Nephron (organoid): ENCODE measurements around the gene SLC7A10.

Experiments used
- H3K27ac Mint-ChIP-seq, 3 experiments: 2 replicates each; pipeline ENCODE4 v1.8.0; 2020; ENCODE audit warnings: mixed read lengths in 3 of 3, mild to moderate bottlenecking in 2 of 3, moderate library complexity in 1 of 3
- H3K27me3 Mint-ChIP-seq: 2 replicates; pipeline ENCODE4 v1.8.0; 2021; ENCODE audit warnings: low read depth, mild to moderate bottlenecking, moderate library complexity, mixed read lengths
- H3K36me3 Mint-ChIP-seq: 2 replicates; pipeline ENCODE4 v1.8.0; 2020; ENCODE audit warnings: low read depth, mixed read lengths
- H3K4me1 Mint-ChIP-seq: 2 replicates; pipeline ENCODE4 v1.8.0; 2020; ENCODE audit warnings: mixed read lengths
- H3K4me3 Mint-ChIP-seq, 3 experiments: 2 replicates each; pipeline ENCODE4 v1.8.0; 2020; ENCODE audit warnings: mild to moderate bottlenecking in 3 of 3, mixed read lengths in 3 of 3, moderate library complexity in 2 of 3
- H3K9me3 Mint-ChIP-seq: 2 replicates; pipeline ENCODE4 v1.8.0; 2020; ENCODE audit warnings: mixed read lengths
- TF ChIP-seq, protein P1 (sequence below), 3 experiments: fragments of 200-600 bp; sonication (generic); IDR thresholded peaks; one replicate each; pipeline ENCODE4 v1.5.0; 2021; ENCODE audit warnings: antibody characterized with exemption in 3 of 3; ENCODE audit not compliant: unreplicated experiment in 3 of 3

Gene SLC7A10

DNA sequence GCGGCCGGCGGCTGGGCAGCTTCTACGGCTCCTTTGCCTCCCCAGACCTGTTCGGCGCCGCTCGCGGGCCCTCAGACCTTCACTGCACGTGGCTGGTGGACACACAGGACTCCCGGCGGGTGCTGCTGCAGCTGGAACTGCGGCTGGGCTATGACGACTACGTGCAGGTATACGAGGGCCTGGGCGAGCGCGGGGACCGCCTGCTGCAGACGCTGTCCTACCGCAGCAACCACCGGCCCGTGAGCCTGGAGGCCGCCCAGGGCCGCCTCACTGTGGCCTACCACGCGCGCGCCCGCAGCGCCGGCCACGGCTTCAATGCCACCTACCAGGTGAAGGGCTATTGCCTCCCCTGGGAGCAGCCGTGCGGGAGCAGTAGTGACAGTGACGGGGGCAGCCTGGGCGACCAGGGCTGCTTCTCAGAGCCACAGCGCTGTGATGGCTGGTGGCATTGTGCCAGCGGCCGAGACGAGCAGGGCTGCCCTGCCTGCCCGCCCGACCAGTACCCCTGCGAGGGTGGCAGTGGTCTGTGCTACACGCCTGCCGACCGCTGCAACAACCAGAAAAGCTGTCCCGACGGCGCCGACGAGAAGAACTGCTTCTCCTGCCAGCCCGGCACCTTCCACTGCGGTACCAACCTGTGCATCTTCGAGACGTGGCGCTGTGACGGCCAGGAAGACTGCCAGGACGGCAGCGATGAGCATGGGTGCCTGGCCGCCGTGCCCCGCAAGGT lies 20.0 kb downstream of the SLC7A10 start:
- H3K27ac Mint-ChIP-seq = no peak overlapping the region
- H3K4me1 Mint-ChIP-seq = no peaks in the 10 kb centered on the region
- no peaks in the 10 kb centered on the region for H3K27me3 Mint-ChIP-seq
- TF ChIP-seq, protein P1, sequence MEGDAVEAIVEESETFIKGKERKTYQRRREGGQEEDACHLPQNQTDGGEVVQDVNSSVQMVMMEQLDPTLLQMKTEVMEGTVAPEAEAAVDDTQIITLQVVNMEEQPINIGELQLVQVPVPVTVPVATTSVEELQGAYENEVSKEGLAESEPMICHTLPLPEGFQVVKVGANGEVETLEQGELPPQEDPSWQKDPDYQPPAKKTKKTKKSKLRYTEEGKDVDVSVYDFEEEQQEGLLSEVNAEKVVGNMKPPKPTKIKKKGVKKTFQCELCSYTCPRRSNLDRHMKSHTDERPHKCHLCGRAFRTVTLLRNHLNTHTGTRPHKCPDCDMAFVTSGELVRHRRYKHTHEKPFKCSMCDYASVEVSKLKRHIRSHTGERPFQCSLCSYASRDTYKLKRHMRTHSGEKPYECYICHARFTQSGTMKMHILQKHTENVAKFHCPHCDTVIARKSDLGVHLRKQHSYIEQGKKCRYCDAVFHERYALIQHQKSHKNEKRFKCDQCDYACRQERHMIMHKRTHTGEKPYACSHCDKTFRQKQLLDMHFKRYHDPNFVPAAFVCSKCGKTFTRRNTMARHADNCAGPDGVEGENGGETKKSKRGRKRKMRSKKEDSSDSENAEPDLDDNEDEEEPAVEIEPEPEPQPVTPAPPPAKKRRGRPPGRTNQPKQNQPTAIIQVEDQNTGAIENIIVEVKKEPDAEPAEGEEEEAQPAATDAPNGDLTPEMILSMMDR (IDR thresholded peaks at IDR 0.05; ENCODE audit: unreplicated experiment in 3 of 3) = no peak
- H3K36me3 Mint-ChIP-seq = peaks cover 6% of the 10 kb centered on the region
- H3K4me3 Mint-ChIP-seq = no peak overlapping the region
- H3K9me3 Mint-ChIP-seq = no peaks in the 10 kb centered on the region

DNA sequence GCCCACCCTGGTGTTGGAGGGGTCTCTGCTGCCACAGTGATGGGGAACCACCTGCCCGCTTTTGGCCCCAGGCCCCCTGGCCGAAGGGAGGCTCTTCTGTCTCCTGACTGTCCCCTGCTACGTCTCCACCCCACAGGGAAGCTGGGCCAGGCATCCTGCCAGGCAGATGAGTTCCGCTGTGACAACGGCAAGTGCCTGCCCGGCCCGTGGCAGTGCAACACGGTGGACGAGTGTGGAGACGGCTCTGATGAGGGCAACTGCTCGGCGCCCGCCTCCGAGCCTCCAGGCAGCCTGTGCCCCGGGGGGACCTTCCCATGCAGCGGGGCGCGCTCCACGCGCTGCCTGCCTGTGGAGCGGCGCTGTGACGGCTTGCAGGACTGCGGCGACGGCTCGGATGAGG lies 20.5 kb downstream of the SLC7A10 start:
- H3K4me1 Mint-ChIP-seq = no peaks in the 10 kb centered on the region
- no peaks in the 10 kb centered on the region for H3K9me3 Mint-ChIP-seq
- H3K27ac Mint-ChIP-seq = no peak overlapping the region
- H3K27me3 Mint-ChIP-seq = no peaks in the 10 kb centered on the region
- no peak overlapping the region for H3K4me3 Mint-ChIP-seq
- H3K36me3 Mint-ChIP-seq = peaks cover 6% of the 10 kb centered on the region
- TF ChIP-seq, protein P1 (IDR thresholded peaks at IDR 0.05; ENCODE audit: unreplicated experiment in 3 of 3) = no peak

DNA sequence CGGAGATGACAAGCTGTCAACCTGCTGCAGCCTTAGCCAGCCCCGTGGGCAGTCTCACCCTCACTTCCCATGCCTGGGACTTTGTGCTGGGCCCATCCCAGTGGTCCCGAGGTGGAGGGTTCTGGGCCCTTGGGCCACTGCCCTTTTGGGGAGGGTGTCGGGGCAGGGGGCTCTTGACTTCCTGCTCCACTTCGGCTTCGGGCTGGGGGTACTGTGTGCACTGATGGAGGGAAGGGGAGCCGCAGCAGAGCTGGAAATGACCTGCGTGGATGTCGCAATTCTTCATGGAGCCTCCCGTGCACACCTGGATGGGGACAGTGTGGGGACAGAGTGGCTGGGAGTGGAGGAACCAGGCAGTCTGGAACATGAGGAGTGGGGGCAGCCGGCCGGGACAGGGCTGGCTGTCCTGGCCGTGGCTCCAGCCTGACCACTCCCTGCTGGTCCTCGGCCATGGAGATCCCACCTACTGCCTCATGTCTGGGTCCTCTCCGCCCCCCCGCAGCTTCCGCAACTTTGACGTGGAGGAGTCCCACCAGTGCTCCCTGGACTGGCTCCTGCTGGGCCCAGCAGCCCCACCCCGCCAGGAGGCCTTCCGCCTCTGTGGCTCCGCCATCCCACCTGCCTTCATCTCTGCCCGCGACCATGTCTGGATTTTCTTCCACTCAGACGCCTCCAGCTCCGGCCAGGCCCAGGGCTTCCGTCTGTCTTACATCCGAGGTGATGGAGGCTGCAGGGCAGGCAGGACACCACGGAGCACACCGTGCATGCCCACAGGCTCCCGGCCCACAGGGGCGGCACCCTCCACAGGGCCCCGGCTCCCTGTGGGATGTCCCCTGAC lies 21.3 kb downstream of the SLC7A10 start:
- Mint-ChIP-seq H3K9me3 (no peaks in the 10 kb centered on the region), H3K4me1 (no peaks in the 10 kb centered on the region), H3K4me3 (no peak overlapping the region), H3K27me3 (no peaks in the 10 kb centered on the region), H3K36me3 (peaks cover 6% of the 10 kb centered on the region), H3K27ac (no peak overlapping the region)
- TF ChIP-seq, protein P1 (IDR thresholded peaks at IDR 0.05; ENCODE audit: unreplicated experiment in 3 of 3) = no peak

DNA sequence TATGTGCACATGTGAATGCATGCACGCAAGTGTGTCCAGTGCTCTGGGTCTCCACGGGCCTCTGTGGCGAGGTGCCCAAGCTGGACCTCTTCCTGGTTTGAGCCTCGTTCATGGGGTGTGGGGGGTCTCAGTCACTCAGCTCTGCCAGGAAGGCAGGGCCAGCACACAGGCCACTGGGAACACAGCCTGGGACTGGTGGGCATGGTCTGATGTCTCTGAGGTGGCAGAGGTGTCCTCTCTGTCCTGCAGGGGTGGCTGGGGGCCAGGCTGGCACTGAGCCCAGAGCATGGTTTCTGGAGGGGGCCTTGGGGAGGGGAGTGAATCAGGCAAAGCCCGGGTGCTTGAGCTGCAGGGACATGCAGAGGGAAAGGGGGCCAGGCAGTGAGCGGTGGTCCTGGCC lies 22.1 kb downstream of the SLC7A10 start:
- Mint-ChIP-seq H3K4me1 (no peaks in the 10 kb centered on the region), H3K4me3 (no peak overlapping the region), H3K9me3 (no peaks in the 10 kb centered on the region), H3K36me3 (peaks cover 6% of the 10 kb centered on the region), H3K27ac (no peak overlapping the region), H3K27me3 (no peaks in the 10 kb centered on the region)
- TF ChIP-seq, protein P1 (IDR thresholded peaks at IDR 0.05; ENCODE audit: unreplicated experiment in 3 of 3) = no peak

DNA sequence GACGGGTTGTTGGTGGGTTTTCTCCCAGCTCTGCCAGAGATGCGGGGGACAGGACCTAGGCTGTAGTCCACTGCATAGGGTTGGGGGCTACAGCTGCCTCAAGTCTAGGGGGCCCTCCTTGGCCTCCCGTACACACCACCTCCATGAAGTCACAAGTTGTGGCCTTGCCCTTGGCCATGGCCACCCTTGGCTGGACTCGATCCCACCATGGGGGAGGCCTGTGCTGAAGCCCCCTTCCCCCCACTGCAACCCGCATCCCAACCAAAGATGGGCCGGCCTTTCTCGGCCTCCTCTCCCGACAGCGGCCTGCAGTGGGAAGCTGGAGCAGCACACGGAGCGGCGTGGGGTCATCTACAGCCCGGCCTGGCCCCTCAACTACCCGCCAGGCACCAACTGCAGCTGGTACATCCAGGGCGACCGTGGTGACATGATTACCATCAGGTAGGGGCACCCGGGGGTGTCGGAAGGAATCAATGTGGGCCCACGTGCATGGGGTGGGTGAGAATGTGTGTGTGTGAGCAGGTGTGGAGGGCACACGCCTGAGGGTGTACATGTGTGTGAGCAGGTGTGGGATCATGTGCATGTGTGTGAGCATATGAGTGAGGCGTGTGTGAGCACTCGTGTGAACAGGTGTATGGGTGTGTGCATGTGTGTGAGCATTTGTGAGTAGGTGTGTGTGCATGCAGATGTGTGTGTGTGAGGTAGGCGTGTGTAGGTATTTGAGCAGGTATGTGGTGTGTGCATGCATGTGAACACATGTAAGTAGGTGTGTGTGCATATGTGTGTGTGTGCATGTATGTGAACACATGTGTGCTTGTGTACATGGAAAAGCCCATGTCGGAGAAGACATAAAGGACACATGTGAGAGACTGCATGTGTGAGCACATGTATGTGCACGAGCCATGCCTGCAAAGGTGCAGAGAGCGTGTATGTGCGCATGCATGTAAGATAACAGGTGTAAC lies 22.8 kb downstream of the SLC7A10 start:
- no peaks in the 10 kb centered on the region for H3K9me3 Mint-ChIP-seq
- no peak overlapping the region for H3K27ac Mint-ChIP-seq
- no peak overlapping the region for H3K4me3 Mint-ChIP-seq
- TF ChIP-seq, protein P1 (IDR thresholded peaks at IDR 0.05; ENCODE audit: unreplicated experiment in 3 of 3) = no peak
- no peaks in the 10 kb centered on the region for H3K4me1 Mint-ChIP-seq
- H3K27me3 Mint-ChIP-seq = no peaks in the 10 kb centered on the region
- H3K36me3 Mint-ChIP-seq = peaks cover 6% of the 10 kb centered on the region
